ENCODE data around the gene NOL11. TPM values are rescaled to one million over a fixed set of nuclear protein-coding genes. Genes with fewer than 3 reads are reported as not detected.
A peak's percentile ranks its signal among the peaks of the same experiment; 100 is the strongest.
"Not testable (repeated sequence)": the region's sequence is repeated elsewhere in the genome, so short reads cannot be mapped to it uniquely, and the experiment has no call there.

Gene NOL11
- 104 and 105 TPM in 2 replicates for total RNA-seq (2014; rRNA removed; shearing (Covaris generic))

DNA sequence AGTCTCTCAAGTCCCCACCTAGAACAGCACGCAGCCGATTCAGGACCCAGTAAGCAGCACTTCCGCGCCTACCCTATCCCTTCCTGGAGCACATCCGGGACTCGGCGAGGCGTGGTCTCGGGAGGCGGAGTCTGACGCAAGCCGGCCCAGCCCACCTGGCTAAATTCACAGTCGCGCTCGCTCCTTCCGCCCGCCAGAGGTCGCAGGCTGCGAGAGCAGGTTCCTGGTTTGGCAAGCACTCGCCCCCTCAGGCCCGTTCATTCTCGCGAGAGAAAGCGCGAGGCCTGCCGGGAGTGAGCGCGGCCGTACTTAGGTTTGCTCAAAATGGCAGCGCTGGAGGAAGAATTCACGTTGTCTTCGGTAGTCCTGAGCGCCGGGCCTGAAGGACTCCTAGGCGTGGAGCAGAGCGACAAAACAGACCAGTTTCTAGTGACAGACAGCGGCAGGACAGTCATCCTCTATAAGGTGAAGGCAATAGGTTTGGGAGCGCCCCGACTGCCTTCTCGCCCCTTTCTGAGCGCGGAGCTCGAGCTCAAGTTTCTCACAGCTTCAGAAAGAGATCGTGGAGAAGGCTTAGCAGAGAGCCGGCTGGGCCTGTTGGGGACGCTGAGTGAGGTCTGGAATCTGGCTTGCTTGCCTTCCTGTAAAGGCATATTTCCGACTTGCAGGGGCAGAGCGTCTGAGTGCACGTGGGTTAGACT is at the start of gene NOL11:
Gene NOL11 (plus strand): TSS at position 313 of the 701 bp plus-strand sequence. CDS start 12 bp downstream, at position 325.
- DNase-seq (ENCODE audit: low read depth), result peak; percentile 99

DNA sequence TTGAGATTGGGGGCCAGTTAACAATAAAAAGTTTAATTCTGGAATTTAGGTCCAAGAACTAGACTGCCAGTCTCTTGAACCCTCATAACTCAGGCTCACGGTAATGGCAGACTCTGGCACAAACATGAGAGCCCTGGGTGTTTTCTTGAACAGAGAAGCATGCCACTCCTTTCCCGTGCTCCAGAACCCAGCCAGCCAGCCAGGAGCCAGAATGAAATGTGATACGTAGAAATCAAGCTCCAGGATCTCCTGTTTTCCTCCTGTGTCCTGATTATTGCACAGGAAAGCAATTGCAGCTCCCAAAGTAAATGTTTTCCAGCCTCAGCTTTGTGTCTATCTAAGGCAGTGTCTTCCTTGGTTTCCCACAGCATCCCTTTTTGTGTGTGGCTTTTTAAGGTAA is 46.2 kb upstream of the NOL11 start:
- no peak for DNase-seq (ENCODE audit: low read depth)

DNA sequence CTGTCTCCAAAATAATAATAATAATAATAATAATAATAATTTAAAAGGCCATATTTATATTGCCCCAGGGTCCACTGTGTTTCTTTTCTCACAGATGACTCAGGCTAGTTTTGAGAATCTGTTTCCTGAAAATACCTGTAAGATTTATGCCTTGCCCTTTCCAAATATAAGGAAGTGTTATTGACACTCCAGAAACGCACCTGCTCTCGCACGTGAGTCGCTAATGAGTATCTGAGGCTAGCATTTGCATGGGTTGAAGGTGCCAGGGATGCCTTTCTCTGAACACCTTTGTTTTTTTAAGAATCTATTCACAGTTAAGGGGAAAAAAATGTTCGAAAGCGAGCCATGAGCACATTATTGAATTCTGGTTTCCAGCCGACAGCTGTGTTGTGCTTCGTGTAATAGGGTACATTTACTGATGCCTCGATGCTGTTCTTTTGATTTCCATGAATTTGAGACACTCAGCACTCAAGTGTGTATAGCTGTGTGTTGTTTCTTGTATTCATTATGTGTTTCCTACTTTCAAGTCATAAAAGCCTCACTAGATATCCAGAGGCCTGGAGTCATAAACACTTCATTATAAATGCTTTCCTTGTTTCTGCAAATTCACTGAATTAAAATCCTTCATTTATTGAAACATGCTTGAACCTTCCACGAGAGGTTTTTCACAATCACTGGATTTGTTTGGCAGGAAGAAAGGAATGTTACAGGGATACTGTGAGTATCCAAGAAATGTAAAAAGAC is 45.0 kb upstream of the NOL11 start:
- DNase-seq (ENCODE audit: low read depth), result no peak

DNA sequence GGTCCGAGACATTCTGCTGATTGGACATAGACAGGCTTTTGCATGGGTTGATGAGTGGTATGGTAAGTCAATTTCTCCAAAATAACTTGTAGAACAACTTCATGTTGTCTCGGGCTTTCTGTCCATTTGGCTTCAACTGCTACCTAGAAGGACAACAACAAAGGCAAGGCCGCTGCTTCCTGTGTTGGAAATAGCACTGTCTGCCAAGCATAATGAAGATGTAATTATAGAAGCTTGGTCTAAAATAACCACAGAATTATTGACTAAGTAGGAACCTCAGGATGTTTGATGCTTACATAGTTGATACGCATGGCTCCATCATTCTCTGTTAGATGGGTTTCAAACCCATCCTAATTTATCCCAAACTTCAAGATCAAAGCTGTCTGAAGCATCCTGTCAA is 42.3 kb upstream of the NOL11 start:
- no peak for DNase-seq (ENCODE audit: low read depth)

DNA sequence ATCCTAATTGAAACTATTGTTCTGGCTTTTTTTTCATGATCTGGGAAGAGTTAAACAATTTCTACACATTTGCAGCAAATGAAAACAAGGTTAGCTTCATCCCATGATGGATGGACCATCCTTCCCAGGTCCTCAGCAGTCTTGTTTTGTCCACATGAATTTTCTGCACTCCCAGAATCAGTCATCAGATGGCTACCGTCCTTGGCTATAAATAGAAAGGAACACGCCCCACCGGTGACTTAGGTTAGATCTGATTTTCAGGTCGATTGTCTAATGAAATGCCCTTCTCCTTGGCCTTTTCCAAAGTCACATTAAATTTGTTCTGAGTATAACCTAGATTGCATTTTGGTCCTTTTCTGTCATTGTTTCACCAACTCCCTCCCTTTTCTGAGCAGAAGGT is 41.4 kb upstream of the NOL11 start:
- DNase-seq (ENCODE audit: low read depth), result no peak

DNA sequence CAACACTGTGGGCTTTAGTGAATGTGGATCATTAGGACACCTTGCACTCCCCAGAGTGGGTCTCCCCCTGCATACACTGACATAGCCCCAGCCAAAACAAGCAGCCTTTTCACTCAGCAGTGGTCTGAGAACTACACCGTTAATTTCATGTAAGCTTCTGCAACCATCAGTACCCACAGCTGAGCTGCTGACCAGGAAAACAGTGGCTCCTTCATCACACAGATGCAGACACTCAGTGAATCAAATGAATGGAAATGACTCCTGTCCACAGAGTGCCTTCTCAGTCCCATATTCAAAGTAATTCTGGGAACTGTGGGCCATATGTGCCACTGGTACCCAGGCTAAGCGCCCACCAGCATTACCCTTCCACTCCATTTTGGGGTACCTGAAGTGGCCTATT is 39.3 kb upstream of the NOL11 start:
- DNase-seq (ENCODE audit: low read depth), result no peak

DNA sequence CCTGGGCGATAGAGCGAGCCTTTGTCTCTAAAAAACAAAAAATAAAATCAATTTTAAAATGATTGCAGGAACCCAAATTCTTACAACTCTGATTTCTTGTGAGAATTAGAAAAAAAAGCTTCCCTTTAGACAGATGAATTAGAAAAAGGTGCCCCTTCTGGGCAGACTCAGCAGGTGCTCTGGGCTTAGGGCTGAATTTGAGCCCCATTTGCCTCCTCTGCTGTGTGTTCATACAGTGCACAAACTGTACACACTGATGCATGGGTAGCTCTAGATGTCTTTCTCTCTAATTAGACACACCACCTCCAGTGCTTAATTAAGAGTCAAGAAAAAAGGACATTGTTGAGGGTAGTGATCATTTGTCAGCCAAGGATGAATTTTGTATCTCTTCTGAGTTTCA is 38.5 kb upstream of the NOL11 start:
- no peak for DNase-seq (ENCODE audit: low read depth)

DNA sequence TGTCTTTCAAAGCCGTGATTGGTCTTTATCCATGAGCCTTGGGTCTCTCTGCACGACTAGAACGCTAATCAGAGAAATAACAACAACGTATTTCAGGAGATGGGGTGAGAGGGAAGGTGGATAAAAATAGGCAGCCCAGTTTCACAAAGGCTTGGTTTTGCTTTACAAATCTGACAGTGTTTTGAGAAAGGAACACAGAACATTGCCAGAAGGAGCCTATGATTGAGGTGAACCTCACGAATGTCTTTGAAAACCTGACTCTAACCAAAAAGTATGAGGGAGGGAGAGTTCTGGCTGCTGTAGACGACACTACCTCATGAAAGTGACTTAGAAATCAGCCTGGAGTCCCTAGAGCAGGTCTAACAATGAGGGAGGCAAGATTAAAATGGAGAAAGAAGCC is 38.0 kb upstream of the NOL11 start:
- no peak for DNase-seq (ENCODE audit: low read depth)

DNA sequence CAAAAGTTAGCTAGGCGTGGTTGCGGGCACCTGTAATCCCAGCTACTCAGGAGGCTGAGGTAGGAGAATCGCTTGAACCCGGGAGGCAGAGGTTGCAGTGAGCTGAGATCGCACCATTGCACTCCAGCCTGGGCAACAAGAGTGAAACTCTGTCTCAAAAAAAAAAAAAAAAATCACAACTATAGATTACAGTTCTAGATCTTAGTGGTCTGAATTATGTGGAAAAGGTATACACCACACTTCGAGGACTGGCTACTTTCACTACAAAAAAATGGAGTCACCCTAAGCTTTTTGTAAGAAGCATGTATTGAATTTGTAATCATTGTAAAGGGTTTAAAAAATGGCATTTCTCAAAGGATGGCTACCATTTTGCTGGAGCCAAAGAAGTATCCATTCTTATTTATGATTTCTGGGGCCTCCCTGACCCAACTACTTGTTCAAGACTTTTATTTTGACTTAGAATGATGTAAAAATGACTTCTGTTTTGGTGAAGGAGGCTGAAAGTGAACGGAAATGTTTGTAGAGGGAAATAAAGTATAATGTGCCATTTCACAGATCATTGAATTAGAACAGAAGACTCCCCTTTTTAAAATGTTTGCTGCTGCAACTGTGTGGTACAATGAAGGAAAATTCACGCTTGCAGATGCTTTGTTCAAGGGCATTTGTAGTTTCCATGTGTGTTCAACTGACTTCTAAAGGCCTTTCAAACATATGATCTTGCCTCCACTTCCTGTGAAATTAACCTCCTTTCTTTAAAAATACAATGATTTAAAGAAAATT is 37.1 kb upstream of the NOL11 start:
- no peak for DNase-seq (ENCODE audit: low read depth)

DNA sequence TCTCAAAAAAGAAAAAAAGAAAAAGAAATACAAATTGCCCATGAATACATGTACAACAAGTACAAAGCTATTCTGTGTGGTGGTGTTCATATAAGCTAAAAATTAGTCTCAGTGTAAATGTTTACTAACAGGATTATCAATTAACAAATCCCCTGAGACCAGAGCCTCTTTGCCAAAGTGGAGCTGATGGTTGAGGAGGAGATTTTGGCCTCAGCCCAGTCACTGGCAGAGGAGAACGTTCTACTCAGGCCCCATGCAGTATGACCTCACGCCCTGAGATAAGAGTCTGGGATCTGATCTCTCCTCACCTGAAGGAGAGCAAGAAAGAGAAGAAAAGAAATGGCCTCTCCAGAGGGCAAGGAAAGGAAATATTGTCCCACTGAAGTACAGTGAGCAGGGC is 35.5 kb upstream of the NOL11 start:
- no peak for DNase-seq (ENCODE audit: low read depth)

DNA sequence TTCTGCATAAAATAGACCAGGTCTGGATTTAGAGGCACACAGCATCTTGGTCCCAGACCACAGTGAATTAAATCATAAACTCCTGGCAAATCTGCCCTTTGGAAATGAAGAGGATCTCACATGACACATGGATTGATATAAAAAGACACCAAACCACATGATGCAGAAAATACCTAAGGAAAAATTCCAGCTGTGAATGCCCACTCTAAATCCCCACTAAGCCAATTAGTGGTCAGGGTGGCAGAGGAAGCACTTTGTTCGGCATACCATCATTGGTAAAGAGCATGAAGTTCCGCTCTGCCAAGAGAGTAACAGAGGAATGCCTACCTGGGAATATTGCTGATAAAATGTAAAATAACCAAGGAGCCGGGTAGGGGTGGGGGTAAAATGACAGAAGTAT is 32.4 kb upstream of the NOL11 start:
- no peak for DNase-seq (ENCODE audit: low read depth)

DNA sequence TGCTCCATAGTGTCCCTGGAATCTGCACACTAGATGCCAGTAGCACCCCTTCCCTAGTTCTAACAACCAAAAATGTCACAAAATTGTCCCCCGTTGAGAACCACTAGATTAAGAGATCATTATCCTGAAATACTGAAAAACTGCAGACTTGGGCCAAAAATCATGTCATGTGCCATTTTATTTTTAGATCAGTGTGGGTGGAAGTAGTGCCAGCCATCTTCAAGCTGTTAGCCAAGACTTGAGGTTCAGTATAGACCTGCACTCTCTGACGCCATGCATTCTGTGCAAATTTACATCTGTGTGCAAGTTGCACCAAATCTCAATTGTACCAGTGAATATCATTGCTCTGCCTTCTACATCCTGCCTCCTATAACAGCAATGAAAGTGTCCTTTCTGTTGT is 31.5 kb upstream of the NOL11 start:
- DNase-seq (ENCODE audit: low read depth), result no peak

DNA sequence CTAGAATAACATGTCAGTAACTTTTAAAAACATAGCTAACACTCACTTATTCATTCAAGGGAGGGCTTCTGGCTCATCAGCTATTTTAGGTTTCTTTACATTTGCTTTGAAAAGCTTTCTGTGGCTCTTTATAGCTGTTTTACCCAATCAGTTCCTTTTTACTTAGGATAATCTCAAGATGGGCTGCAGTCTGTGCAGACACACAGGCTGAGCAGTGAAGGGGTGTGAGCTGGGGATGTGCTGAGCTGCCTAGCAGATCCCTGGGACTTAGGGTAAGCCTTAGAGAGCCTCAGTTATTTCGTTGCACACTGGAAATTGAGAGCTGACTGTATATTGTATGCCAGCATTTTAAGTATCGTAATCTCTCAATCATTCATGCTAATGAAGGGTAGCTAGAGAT is 30.2 kb upstream of the NOL11 start:
- DNase-seq (ENCODE audit: low read depth), result no peak

DNA sequence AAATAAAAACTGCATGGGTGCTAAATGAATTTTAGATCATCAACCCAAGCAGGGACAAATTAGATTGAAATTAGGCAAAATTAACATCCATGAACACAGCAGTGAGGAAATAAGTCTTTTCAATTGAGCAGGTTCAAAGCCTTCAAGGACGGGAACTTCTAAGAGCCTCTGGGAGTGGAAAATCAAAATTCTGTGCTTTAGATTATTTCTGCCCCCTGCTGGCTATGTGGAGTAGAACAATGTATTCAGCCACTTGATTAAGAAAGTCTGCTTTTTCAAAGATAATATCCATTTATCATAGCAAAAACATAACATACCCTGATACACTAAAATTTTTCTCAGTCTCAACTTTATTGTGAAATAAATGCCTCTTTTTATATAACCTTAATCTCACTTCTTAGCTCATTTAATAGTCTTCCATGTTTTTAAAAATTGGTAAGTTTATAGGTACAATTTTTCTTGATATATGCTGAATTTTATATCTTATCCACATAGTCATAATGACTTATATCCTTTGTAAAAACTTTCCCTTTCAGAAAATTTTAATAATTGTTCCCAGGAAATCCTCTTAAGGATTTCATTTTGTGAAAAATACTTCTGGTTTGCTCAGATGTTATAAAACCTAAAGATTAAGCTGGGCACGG is 28.1 kb upstream of the NOL11 start:
- DNase-seq (ENCODE audit: low read depth), result peak; percentile 40

DNA sequence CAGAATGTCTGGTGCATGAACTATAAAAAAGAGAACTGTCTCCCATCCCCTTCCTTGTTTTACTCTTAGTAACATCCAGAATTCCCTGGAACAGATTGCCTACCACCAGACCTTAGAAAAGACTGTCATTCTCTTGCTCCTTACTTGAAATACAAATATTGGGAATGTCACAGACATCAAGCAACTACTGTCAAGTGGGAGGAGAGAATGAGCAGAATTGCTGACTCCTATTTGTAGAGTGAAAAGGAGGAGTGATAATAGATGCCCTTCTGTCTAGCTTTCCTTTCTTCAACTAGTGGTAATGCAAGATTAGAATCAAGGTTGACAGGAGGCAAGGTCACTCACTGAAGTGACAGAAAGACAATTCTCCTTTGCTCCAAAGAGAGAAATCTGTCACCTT is 23.9 kb upstream of the NOL11 start:
- no peak for DNase-seq (ENCODE audit: low read depth)

DNA sequence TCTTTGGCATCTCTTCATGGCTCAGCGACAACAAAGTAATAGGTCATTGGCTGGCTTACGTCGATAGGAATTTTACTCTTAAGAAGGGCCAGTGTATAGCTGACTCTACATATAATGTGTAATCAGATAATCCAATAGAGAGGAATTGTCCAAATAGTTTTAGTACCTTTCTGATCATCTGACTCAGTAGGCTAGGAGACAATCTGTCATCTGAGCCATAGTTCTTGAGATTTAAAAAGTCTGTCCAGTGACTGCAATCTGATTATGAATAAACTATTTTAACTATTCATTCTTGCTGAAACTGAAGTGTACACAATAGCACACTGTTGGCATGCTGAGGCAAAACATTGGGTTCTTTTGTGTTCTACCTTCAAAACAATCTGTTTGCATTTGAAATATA is 21.4 kb upstream of the NOL11 start:
- DNase-seq (ENCODE audit: low read depth), result no peak

DNA sequence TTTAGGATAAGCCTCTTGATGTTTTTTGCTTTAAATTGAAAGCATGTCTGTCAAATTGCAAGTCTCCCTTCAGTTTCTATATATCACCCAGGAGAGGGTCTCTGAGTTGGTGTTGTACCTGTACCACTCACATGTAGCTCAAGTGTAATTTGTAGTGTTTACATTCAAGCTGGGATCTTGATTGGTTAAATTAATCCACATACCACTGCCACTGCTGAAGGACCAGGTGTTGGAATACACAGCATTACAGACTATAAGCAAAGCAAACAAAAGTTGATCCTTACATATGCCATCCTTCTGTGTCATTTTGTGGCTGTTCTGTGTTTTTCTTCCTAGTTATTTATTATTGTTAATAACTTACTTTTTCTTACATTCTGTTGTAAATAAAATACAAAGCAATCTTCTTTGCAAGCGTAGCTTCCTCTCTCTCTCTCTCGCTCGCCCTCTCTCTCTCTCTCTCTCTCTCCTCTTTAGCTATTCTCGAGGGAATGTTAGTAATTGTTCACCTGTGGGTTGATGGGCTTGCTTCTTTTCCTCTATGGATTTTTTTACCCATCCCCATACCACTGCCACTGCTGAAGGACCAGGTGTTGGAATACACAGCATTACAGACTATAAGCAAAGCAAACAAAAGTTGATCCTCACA is 20.8 kb upstream of the NOL11 start:
- DNase-seq (ENCODE audit: low read depth), result no peak

DNA sequence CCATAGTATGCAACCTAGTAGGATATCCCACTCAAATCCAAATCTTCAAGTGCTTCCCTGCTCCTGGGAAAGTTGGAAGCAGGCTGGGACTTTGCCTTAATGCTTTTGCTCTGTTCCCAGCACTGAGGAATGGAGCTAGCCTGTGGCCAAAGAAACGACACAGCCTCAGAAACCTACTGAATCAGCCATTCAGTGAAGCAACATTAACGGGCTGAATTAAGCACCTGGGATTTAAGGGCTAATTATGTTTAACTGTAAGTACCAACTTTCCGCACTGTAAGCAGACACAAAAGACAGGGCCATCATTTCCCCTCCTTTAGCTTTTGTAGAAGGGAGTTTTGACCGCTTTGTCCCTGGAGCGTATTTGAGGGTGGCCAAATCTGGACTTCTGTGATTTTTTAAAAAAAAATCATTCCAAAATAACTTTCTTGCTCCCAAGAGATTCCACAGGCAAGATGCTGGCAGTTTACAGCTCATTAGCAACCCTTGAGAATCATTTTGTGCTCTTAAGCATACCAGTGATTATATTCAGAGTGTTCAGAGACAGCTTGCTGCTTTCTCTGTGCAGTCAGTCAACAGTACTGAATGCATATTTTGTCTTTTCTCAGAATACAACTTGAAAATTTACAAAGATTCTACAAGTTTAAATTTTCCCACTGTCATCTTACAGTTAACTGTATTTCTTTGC is 17.6 kb upstream of the NOL11 start:
- no peak for DNase-seq (ENCODE audit: low read depth)

DNA sequence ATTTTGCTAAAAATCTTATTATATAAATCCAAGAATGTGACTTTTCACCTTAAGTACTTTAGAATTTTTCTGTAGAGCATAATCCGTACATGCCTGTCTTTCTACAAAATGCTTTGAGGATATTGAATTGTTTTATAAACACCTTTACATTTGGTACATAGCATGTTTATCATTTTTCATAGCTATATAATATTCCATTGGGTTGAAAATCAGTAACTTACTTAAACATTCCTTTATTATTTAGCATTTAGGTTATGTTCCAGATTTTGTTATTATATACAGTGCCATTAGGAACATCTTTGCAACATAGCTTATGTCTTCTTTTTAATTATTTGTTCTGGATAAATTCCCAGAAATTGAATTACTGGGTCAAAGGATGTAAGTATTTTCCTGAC is 17.0 kb upstream of the NOL11 start:
- no peak for DNase-seq (ENCODE audit: low read depth)

DNA sequence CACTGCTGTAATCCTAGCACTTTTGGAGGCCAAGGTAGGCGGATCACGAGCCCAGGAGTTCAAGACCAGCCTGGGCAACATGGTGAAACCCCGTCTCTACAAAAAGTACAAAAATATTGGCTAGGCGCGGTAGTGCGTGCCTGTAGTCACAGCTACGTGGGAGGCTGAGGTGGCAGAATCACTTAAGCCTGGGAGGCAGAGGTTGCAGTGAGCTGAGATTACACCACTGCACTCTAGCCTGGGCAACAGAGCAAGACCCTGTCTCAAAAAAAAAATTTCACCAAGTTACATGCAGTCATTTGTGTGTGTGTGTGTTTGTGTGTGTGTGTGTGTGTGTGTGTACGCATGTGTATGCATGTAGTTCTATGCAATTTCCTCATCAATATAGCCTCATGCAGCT is 14.9 kb upstream of the NOL11 start:
- not testable (repeated sequence) for DNase-seq (ENCODE audit: low read depth)

DNA sequence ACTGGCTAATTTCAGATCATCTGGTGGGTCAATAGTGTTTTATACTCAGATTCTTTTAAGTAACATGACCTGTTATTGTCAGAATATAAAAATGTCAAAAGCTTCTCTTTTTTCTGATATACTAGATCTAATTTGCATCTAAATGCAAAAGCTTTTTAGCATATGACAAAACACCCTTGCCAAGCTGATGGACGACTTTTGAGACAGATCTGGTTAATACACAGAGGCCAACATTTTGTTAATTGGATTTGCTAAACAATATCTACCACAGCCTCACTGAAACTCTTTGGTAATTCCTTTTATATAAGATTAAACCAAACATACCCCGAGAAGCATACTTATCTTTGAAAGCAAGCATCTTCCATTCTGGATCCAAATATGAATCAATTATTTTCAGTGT is 10.3 kb upstream of the NOL11 start:
- DNase-seq (ENCODE audit: low read depth), result no peak

All from Daoy (cell line).